Naive thymus-derived CD8-positive, alpha-beta T cell (primary cell): Measurements from ENCODE around the gene RFNG. TPM values are rescaled to one million over a fixed set of nuclear protein-coding genes. Genes with fewer than 3 reads are reported as not detected.
A peak's percentile ranks its signal among the peaks of the same experiment; 100 is the strongest.

ENCODE experiments used
- ATAC-seq, 2 donors: fragments of 150-1000 bp; cut with Tn5 transposase in 1 of 2; sonication (Bioruptor Pico), chemical (Tn5 transposase) in 1 of 2; 1 replicate in 1 of 2; 2 replicates in 1 of 2; pipeline ENCODE4 v1.10.0; 2021; ENCODE audit warnings: mild to moderate bottlenecking in 2 of 2, moderate library complexity in 2 of 2
- POLR2A ChIA-PET: fragments of 350-600 bp; sonication (Branson Sonifier 250); formaldehyde crosslinking; loops from one replicate; lab custom pipeline; 2021; ENCODE audit warnings: antibody characterized with exemption; lab: Charles Lee
- DNase-seq, 10 donors: peaks; one replicate each; pipeline versions ENCODE4 v3.0.0 to v3.0.0-alpha.2; 2020 to 2022
- H3K27ac Mint-ChIP-seq, 10 donors: one replicate each; pipeline ENCODE4 v1.8.0; 2020 to 2022; ENCODE audit warnings: mild to moderate bottlenecking in 10 of 10, mixed read lengths in 10 of 10, moderate library complexity in 4 of 10, inconsistent platforms in 1 of 10
- H3K27me3 Mint-ChIP-seq, 5 donors: one replicate each; pipeline ENCODE4 v1.8.0; 2021 to 2022; ENCODE audit warnings: mixed read lengths in 5 of 5
- H3K36me3 Mint-ChIP-seq, 3 donors: one replicate each; pipeline ENCODE4 v1.8.0; 2020 to 2022; ENCODE audit warnings: mixed read lengths in 3 of 3, mild to moderate bottlenecking in 2 of 3, inconsistent platforms in 1 of 3
- H3K4me1 Mint-ChIP-seq, 4 donors: one replicate each; pipeline ENCODE4 v1.8.0; 2021 to 2022; ENCODE audit warnings: mixed read lengths in 4 of 4
- H3K4me3 Mint-ChIP-seq, 10 donors: one replicate each; pipeline ENCODE4 v1.8.0; 2020 to 2022; ENCODE audit warnings: mild to moderate bottlenecking in 10 of 10, mixed read lengths in 10 of 10, moderate library complexity in 6 of 10, inconsistent platforms in 1 of 10
- H3K9me3 Mint-ChIP-seq, 9 donors: one replicate each; pipeline ENCODE4 v1.8.0; 2020 to 2022; ENCODE audit warnings: mixed read lengths in 9 of 9, mild to moderate bottlenecking in 3 of 9, inconsistent platforms in 1 of 9, moderate library complexity in 1 of 9
- polyA plus RNA-seq, 3 donors: library from polyadenylated mRNA; unstranded; fragments of 300-500 nt; fragmentation: Illumina TruSeq; gene quantifications; one replicate each; pipeline ENCODE4 v1.2.3, GENCODE V29; 2021
- total RNA-seq, 8 experiments: library from RNA in 2 of 8; stranded (reverse) in 2 of 8; gene quantifications; one replicate each; pipeline ENCODE4 v1.2.3 and lab custom pipeline; 2021 to 2026

The RFNG gene
- total and polyA plus RNA-seq, 5 experiments from 2014 or later: 2.2 to 42.1 (median 8.5) TPM

GRCh38 chr17:82080789-82081464, 29.3 kb upstream of the RFNG start:
- ATAC-seq: no peak
- H3K27me3 Mint-ChIP-seq: no peaks in the 10 kb centered on the region
- no peak for DNase-seq
- no peaks in the 10 kb centered on the region for H3K9me3 Mint-ChIP-seq
- peak overlapping the region in 1 of 10 donors; percentile 13 for H3K27ac Mint-ChIP-seq
- H3K36me3 Mint-ChIP-seq: peaks cover 0 to 29% (median 5%) of the 10 kb centered on the region in 3 donors
- no peak overlapping the region for H3K4me3 Mint-ChIP-seq
- POLR2A ChIA-PET: no interaction called here
- no peaks in the 10 kb centered on the region for H3K4me1 Mint-ChIP-seq

GRCh38 chr17:82080048-82080788, 28.6 kb upstream of the RFNG start:
- Mint-ChIP-seq H3K9me3 (no peaks in the 10 kb centered on the region), H3K4me1 (no peaks in the 10 kb centered on the region), H3K27me3 (no peaks in the 10 kb centered on the region), H3K27ac (peak overlapping the region in 1 of 10 donors; percentile 40), H3K36me3 (peaks cover 0 to 29% (median 5%) of the 10 kb centered on the region in 3 donors), H3K4me3 (no peak overlapping the region)
- DNase-seq: no peak
- POLR2A ChIA-PET: no interaction called here
- no peak for ATAC-seq

GRCh38 chr17:82079001-82079677, 27.5 kb upstream of the RFNG start:
- DNase-seq: no peak
- ATAC-seq: no peak
- POLR2A ChIA-PET: interaction anchor here (0.6 kb wide), 1 partner anchor 515 kb away, joined by 8 read pairs; no protein-coding TSS in a partner anchor
- Mint-ChIP-seq H3K27me3 (no peaks in the 10 kb centered on the region), H3K27ac (no peak overlapping the region), H3K9me3 (no peaks in the 10 kb centered on the region), H3K4me1 (no peaks in the 10 kb centered on the region), H3K4me3 (peak overlapping the region in 1 of 10 donors; percentile 14), H3K36me3 (peaks cover 0 to 25% (median 5%) of the 10 kb centered on the region in 3 donors)

GRCh38 chr17:82078433-82078832, 26.8 kb upstream of the RFNG start:
- ATAC-seq: no peak
- no peaks in the 10 kb centered on the region for H3K27me3 Mint-ChIP-seq
- peaks cover 0 to 21% (median 5%) of the 10 kb centered on the region in 3 donors for H3K36me3 Mint-ChIP-seq
- peak overlapping the region in 1 of 10 donors; percentile 71 for H3K27ac Mint-ChIP-seq
- H3K4me3 Mint-ChIP-seq: no peak overlapping the region
- DNase-seq: no peak
- no peaks in the 10 kb centered on the region for H3K4me1 Mint-ChIP-seq
- POLR2A ChIA-PET: no interaction called here
- no peaks in the 10 kb centered on the region for H3K9me3 Mint-ChIP-seq

- DNase-seq: no peak
Observed at GRCh38 chr17:82077617-82078358, 26.2 kb upstream of the RFNG start.

GRCh38 chr17:82076785-82077591, 25.4 kb upstream of the RFNG start:
- Mint-ChIP-seq H3K36me3 (peaks cover 0 to 16% (median 5%) of the 10 kb centered on the region in 3 donors), H3K27ac (peak overlapping the region in 1 of 10 donors; percentile 28), H3K4me3 (peak overlapping the region in 1 of 10 donors; percentile 42), H3K27me3 (no peaks in the 10 kb centered on the region), H3K4me1 (no peaks in the 10 kb centered on the region), H3K9me3 (no peaks in the 10 kb centered on the region)
- ATAC-seq (no peak), DNase-seq (no peak)
- POLR2A ChIA-PET: no interaction called here

More at GRCh38 chr17:82077617-82078358, 26.2 kb upstream of the RFNG start:
- POLR2A ChIA-PET: no interaction called here
- Mint-ChIP-seq H3K4me3 (no peak overlapping the region), H3K9me3 (no peaks in the 10 kb centered on the region), H3K27ac (peak overlapping the region in 1 of 10 donors; percentile 71), H3K4me1 (no peaks in the 10 kb centered on the region), H3K27me3 (no peaks in the 10 kb centered on the region), H3K36me3 (peaks cover 0 to 17% (median 5%) of the 10 kb centered on the region in 3 donors)
- peak in 1 of 2 donors; percentile 14 for ATAC-seq

GRCh38 chr17:82076018-82076784, 24.6 kb upstream of the RFNG start:
- Mint-ChIP-seq H3K4me1 (no peaks in the 10 kb centered on the region), H3K27ac (peak overlapping the region in 1 of 10 donors; percentile 28), H3K36me3 (peaks cover 0 to 13% (median 5%) of the 10 kb centered on the region in 3 donors), H3K4me3 (peak overlapping the region in 1 of 10 donors; percentile 42), H3K27me3 (no peaks in the 10 kb centered on the region), H3K9me3 (no peaks in the 10 kb centered on the region)
- ATAC-seq: peak in 1 of 2 donors; percentile 9
- POLR2A ChIA-PET: interaction anchor here (0.7 to 1.2 kb wide), 2 partner anchors 15 to 165 kb away, joined by 3 to 4 read pairs; no protein-coding TSS in a partner anchor
- no peak for DNase-seq

GRCh38 chr17:82073446-82073845, 21.8 kb upstream of the RFNG start:
- Mint-ChIP-seq H3K27me3 (no peaks in the 10 kb centered on the region), H3K27ac (no peak overlapping the region), H3K4me1 (no peaks in the 10 kb centered on the region), H3K36me3 (peaks cover 0 to 3% (median 0%) of the 10 kb centered on the region in 3 donors), H3K4me3 (no peak overlapping the region), H3K9me3 (no peaks in the 10 kb centered on the region)
- DNase-seq (no peak), ATAC-seq (no peak)
- POLR2A ChIA-PET: no interaction called here

GRCh38 chr17:82072827-82073226, 21.2 kb upstream of the RFNG start:
- POLR2A ChIA-PET: interaction anchor here (0.7 kb wide), 2 partner anchors 154 to 915 kb away, joined by 3 to 4 read pairs; no protein-coding TSS in a partner anchor
- H3K9me3 Mint-ChIP-seq: no peaks in the 10 kb centered on the region
- H3K36me3 Mint-ChIP-seq: no peaks in the 10 kb centered on the region
- no peaks in the 10 kb centered on the region for H3K4me1 Mint-ChIP-seq
- no peak for DNase-seq
- no peak overlapping the region for H3K27ac Mint-ChIP-seq
- no peak overlapping the region for H3K4me3 Mint-ChIP-seq
- H3K27me3 Mint-ChIP-seq: no peaks in the 10 kb centered on the region
- no peak for ATAC-seq

- POLR2A ChIA-PET: interaction anchor here (1.5 kb wide), 1 partner anchor 28 kb away, joined by 4 read pairs; the partner anchor contains the start of gene FASN
- Mint-ChIP-seq H3K27me3 (no peaks in the 10 kb centered on the region), H3K4me3 (no peak overlapping the region), H3K4me1 (peaks cover 0 to 14% (median 7%) of the 10 kb centered on the region in 4 donors), H3K9me3 (no peaks in the 10 kb centered on the region), H3K27ac (no peak overlapping the region), H3K36me3 (no peaks in the 10 kb centered on the region)
- ATAC-seq (no peak), DNase-seq (no peak)
Observed at GRCh38 chr17:82070611-82071010, 19.0 kb upstream of the RFNG start.
